HG02840 (cell line): Measurements from ENCODE around the gene CSRP1.
"Not testable (repeated sequence)": the region's sequence is repeated elsewhere in the genome, so short reads cannot be mapped to it uniquely, and the experiment has no call there.

Experiments used
- ATAC-seq: cut with Tn5 transposase; IDR thresholded peaks from one replicate; pipeline ENCODE4 v1.9.1; 2021; ENCODE audit warnings: mild to moderate bottlenecking, moderate library complexity, moderate number of reproducible peaks; ENCODE audit not compliant: unreplicated experiment, low FRiP score

Gene CSRP1

DNA sequence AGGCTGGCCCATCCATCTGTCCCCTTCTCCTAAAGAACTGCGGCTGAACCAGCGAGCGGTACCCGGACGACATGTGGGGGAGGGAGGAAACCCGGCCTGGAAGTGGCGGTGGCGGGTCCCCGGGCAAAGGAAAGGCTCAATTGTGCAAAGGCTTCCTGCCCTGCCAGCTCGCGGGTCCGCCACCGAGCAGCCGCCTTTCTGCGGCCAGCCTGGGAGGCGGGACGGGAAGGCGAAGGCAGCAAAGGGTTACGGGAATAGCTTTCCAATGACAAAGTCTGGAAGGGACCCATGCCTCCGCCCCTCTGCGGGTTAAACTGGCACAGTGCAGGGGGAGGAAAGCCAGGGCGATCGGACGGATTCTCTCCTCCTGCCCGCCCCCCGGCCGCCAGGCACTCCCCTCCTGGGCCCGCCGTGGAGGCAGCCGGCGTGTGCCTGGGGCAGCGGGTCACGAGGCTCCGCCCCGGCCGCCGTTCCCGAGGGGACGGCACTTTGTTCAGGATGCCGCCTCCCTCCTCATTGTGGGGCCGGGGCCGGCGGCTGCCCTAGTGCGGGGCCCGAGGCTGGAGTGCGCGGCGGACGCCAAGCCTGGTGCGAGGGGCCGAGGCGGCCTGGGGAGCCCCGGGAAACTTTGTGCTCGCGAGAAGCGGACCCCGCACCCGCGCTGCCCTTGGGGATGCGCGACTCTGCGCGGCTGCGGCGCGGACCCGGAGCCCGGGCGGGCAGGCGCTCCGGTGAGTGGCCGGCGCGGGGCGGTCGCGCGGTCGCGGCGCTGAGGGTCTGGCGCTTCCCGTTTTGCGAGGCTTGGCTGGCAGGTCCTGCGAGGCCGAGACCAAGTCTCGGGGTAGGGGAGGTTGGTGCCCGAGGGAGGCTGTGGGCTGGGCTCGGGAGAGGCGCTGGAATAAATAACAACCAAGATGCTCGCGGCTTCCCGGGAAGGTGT lies 32.0 kb upstream of the CSRP1 start, which contains the start of gene NAV1:
Gene NAV1, plus strand, starts transcription at position 516 of the 940 bp plus-strand sequence. CDS start 83,758 bp downstream, outside the sequence.
- ATAC-seq, result no peak

DNA sequence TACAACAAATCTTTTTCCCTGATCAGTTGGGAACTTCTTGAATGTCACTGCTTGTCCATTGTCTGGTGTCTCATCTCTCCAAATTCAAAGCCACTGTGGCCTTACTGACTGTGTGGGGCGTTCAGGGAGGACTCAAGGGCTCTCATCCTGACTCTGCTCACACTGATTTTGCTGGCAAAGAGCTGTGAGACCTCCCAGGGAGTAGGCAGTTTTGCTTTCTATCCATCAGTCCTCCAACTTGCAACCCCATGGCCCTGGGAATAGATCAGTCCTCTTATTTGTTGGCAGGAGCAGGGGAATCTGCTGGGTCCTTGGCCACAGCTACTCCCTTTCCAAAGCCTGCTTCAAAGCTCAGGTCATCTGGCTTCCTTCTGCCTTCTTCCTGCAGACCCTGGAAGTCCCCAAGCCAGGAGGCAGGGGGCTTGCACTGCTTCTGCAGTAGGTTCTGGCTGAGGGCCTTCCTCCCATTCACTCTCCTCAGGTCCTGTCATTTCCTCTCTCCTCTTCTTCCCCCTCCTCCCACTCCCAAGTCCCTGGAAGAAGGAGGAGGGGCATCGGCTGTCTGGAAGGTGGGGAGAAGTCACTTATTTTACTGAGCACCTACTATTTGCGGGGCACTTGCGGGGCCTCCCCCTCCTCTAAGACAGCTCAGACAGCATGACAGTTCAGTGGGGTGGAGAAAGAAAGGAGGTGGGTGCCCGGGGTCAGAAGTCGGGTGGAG lies 31.1 kb upstream of the CSRP1 start:
- no peak for ATAC-seq

DNA sequence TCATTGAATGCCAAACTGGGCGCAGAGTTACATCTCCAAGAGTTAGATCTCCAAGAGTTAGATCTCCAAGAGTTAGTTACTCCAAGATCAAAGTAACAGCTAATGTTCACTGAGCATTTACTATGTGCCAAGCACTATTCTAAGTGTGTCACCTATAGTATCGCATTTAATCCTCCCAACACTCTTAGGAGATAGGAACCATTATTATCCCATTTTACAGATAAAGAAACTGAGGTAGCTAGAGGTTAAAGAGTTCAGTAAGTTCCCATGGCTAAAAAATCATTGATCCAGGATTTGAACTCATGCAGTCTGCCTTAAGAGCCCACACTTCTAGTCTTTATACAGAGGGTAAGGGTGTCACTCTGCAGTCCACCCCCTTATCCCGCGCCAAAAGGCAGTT lies 30.5 kb upstream of the CSRP1 start:
- no peak for ATAC-seq

DNA sequence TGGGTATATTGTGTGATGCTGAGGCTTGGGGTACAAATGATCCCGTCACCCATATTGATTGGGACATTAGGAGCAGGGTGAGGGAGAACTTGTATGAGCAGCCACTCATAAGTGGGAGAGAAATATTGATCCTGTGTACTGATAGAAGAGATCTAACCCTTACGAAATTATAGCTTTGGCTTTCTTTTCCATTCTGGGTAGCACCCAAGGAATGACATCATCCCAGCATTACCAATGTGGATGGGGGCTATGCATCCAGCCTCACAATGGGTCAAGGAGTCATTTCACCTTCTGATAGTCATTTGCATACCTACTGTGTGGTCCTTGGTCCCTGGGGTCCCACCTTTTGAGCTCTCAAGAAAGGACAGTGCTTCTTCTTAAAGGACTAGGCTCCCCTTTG lies 30.1 kb upstream of the CSRP1 start:
- ATAC-seq, result no peak

DNA sequence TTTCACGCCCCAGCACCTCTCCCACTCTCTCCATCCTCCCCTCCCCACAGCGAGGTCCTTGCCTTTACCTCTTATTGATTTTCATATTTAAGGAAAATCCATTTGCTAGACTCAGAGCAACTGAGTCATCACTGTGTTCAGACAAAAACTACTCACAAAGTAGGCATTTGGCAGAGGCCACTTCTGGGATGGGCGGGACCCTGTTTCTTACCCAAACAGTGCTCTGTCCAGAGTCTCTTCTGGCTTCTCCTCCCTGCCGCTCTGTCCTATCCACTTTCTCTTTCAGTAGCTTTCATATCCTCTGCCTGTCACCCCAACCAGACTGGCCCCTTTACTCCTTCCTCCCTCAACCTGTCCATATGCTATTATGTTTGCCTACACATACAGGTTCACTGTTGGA lies 29.6 kb upstream of the CSRP1 start:
- ATAC-seq, result no peak

DNA sequence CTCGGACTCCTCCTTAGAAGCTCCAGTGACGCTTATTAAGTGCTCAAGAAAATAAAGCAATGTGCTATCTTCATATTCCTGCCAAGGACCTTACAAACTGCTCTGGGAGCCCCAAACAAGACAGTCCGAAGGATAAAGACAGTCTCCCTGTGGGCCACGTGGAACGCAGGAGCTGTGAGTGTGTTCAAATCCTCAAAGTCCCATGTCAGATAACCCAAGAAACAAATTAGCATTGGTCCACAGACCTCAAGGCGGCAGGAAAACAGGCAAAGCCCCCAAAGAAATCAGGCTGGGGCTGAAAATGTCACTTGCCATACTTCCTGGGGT lies 29.0 kb upstream of the CSRP1 start:
- no peak for ATAC-seq

DNA sequence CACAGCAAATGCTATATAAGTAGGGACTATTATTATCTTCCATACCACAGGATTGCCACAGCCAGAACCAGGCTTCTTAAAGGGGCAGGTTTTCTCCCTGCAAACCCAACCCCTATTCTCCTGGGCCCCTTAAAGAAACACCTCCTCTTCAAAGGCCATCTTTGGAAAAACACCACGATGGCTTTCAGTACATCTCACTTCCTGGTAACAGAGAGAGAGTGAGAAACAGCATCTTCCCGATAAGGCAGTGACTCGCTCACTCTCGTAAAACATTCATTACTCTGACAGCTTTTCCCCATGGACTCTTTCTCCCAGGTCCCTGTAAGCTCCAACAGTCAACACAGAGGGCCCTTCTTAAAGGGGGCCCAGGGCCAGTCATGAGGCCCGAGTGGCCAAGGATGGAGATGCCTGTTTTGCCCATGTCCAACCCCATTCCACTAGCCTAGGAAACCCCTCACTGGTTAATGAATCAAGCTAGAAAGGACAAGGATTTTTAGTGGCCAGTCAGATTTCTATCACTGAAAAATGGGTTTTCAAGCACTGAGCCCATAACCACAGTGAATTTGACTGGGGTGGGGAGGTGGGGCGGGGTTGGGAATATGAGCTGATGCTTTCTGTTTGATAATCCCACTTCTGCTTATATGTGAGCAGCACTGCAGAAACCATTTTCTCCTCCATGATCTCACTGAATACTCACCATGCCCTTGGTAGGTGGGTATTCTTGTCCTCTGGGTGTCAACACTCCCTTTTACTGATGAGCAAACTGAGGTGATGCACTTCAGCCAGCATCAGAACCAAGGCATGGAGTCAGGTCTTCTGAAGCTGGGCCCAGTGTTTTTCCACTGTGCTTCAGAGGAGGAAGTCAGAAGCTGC lies 28.4 kb upstream of the CSRP1 start:
- no peak for ATAC-seq

DNA sequence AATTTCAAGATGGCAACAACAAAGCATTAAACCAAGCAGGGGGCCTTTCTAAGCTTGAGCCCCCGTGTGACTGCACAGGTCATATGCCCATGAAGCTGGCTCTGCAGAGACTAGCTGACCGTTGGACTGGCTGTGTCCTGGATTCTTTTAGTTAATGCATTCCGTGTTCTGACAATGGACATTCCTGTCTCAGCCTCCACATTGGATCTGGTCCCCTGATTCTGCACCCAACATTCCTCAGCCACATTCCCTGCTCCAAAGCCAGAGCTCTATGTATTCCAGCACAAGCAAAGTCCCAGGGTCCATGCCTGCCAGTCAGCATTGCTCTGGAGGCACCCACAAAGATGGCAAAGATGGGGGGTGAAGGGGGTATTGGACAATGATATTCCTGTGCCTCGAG lies 26.9 kb upstream of the CSRP1 start:
- no peak for ATAC-seq

DNA sequence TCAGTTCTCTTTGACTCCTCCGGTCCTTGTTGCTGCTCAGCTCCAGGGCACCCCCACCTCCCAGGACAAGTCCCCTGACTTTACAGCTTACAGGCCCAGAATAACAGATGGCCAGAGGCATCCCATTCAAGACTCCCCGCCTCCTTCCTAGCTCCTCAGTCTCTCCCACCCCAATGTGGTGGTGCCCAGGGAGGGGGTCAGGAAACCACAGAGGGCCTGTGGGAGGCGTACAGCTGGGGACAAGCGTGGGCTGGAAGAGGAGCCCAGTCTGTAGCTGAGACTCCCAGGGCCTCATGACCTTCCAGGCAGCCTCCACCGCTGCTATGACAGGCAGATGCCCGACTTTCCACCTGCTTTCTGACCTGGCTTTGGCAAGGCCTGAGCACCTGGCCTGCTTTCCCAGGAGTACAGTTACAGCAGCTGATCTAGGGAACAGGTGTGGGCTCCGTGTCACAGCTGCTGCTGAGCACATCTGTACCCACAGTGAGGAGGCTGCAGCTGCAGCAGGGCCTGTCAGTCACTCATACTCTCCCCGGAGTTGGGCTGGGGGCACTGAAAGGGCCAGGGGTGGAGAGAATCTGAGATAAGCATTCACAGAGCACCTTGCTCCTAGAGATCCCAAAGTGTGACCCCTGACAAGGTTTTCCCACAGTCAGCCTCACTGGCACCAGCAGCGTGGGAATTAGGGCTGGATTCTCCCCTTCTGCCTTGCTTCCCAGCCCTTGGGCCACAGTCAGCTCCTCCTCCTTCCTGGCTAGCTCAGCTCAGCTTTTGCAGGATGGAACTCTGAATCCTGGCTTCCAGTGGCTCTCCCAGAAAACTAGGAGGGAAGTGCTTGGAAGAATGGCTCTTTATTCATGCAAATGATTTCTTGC lies 24.9 kb upstream of the CSRP1 start:
- no peak for ATAC-seq

DNA sequence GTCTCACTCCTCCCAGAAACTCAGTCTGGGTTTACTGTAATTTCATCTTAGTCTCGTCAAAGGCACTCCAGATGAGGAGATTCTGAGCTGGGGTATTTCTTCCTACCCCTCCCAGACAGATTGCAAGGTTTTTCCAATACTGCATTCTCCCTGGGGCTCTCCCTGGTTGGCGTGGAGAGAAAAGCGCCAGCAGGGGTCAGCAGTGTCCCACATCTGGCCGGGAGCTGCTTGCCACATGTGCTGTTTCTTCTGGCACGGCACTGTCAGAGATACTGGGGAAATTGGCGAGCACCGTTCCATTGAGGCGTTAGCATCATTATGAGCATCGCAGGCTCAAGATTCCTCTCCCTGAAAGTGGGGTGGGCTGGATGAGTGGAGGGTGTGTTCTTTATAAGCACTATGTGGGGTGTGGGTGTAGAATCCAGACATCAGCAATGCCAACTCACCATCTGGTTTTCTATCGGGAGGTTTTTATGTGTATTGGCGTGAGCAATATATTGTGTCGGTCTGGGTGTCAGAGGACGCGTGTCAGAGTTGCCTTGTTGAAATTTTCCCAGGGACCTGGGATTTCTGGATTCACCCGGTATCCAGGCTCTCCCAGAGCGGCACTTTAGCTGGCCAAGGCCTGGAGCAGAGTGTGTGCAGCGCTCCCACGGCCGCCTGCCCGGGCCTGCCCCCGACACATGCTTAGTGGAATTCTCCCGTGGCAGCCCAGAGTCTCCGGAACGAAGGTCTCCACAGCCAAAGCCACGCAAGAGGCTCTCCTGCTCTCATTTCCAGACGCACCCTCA lies 24.0 kb upstream of the CSRP1 start:
- ATAC-seq, result no peak

DNA sequence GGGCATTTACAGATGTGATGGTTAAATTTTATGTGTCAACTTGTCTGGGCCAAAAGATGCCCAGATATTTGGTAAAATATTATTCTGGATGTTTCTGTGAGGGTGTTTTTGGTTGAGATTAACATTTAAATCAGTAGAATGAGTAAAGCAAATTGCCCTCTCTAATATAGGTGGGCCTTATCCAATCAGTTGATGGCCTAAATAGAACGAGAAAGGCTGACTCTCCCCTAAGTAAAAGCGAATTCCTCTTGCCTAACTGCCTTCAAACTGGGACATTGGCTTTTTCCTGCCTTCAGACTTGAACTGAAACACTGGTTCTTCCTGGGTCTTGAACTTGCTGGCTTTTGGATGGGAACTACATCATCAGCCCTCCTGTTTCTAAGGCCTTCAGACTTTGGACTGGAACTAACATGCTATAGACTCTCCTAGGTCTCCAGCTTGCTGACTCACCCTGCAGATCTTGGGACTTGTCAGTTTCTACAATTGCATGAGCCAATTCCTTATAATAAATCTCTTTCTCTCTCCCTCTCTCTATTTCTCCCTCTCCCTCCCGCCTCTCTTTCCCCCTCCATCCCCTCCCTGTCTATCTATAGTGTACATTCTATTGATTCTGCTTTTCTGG lies 21.8 kb upstream of the CSRP1 start:
- no peak for ATAC-seq

DNA sequence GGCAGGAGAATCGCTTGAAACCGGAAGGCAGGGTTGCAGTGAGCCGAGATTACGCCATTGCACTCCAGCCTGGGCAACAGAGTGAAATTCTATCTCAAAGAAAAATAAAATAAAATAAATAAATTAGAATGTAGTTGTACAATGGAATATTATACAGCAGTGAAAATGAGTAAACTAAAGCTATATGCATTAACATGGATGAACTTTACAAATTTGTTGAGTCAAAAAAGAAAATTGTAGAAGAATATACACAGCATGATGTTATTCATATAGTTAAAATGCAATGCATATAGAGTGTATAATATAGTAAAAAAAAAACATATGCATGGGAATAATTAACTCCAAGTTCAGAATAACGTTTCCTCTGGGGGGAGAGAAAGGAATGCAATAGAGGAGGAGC lies 21.0 kb upstream of the CSRP1 start:
- ATAC-seq, result no peak

DNA sequence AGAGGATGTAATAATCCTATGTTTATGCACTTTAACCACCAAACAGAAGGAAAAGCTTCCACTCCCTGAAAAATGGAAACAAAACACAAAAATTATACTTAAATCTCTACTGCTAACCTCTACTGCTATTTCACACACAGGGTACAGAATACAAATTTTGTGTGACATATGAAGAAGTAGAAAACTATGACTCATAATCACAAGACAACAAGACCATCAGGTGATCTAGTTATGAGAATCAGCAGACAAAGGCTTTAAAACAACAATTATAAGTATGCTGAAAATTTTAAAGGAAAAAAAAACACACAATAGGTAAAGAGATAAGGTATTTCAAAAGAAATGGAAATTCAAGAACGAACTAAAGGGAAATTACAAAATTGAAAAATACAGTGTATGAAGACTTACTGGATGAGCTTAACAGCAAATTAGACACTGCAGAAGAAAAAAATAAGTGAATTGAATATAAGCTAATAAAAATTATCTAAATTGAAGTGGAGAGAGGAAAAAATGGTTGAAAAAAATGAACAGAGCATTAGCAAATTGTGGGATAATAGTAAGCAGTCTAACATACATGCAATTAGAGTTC lies 18.4 kb upstream of the CSRP1 start:
- no peak for ATAC-seq

DNA sequence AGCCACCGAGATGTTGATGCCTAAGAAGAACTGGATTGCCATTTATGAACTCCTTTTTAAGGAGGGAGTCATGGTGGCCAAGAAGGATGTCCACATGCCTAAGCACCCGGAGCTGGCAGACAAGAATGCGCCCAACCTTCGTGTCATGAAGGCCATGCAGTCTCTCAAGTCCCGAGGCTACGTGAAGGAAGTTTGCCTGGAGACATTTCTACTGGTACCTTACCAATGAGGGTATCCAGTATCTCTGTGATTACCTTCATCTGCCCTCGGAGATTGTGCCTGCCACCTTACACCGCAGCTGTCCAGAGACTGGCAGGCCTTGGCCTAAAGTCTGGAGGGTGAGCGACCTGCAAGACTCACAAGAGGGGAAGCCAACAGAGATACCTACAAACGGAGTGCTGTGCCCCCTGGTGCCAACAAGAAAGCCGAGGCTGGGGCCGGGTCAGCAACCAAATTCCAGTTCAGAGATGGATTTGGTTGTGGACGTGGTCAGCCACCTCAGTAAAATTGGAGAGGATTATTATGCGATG lies 13.2 kb upstream of the CSRP1 start:
- ATAC-seq, result not testable (repeated sequence)

DNA sequence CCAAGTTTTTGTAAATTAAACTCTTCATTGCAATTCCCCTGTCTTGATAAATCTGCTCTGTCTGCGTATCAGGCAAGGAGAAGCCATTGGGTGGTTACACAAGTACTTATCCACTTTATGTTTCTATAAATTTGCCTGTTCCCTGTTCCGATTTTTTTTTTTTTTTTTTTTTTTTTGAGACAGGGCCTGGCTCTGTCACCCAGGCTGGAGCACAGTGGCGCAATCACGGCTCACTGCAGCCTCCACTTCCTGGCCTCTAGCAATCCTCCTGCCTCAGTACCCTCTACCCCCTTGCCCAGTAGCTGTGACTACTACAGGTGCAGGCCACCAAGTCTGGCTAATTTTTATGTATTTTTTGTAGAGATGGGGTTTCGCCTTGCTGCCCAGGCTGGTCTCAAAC lies 11.1 kb upstream of the CSRP1 start:
- no peak for ATAC-seq

DNA sequence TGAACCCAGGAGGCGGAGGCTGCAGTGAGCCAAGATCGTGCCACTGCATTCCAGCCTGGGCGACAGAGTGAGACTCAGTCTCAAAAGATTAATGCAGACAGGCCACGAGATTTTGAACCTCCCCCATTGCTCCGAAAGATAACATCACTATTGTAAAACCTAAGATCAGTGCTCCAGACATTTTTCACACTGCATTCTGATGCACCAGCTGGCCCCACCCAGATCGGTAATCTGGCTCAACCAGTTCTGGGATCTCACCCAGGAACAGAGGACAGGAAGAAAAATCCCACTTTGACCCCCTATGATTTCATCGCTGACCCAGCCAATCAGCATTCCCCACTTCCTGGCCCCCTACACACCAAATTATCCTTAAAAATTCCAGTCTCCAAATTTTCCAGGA lies 10.7 kb upstream of the CSRP1 start:
- ATAC-seq, result no peak

DNA sequence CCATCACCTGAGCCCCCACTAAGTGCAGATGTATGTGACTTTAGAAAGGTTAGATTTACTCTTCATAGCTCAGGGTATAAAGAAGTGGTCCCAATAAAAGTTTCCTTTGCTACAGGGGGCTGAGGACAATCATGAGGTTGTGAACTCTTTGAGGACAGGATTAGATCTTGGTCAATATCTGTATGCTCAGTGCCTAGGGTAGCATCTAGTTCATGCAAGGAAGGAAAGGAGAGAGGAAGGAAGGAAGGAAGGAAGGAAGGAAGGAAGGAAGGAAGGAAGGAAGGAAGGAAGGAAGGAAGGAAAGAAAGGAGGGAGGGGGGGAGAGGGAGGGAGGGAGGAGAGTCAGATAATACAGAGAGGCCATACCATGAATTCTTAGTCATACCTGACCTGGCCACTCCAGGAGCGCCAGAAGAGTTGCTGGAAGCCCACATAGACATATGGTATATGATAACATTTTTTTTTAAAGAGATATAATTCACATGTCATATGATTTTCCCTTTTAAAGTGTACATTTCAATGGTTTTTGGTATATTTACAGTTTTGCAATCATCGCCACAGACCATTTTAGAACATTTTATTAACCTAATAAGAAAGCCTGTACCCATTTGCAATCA lies 9.7 kb upstream of the CSRP1 start:
- ATAC-seq, result no peak

DNA sequence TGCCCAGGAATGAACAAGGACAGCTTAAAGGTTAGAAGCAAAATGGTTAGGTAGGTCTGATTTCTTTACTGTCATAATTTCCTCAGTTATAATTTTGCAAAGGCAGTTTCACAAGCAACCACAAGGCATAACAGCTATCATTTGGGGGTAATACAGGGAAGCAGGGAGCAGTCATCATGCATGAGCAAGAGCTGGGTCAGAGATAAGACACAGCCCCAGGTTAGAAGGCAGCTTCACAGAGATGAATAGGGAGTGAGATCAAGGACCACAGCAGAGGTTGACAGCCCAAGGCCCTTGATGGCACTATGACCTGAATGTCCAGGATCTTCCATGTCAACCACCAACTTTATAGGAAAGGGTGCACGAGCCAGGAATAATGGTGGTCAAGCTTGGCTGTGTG lies 9.0 kb upstream of the CSRP1 start:
- ATAC-seq, result no peak
